GM18502 (cell line): ENCODE measurements around the gene SMIM20.
"Not testable (repeated sequence)": the region's sequence is repeated elsewhere in the genome, so short reads cannot be mapped to it uniquely, and the experiment has no call there.

Experiments
- ATAC-seq: cut with Tn5 transposase; IDR thresholded peaks from one replicate; pipeline ENCODE4 v1.9.1; 2021; ENCODE audit warnings: mild to moderate bottlenecking; ENCODE audit not compliant: unreplicated experiment, poor library complexity

The SMIM20 gene

DNA sequence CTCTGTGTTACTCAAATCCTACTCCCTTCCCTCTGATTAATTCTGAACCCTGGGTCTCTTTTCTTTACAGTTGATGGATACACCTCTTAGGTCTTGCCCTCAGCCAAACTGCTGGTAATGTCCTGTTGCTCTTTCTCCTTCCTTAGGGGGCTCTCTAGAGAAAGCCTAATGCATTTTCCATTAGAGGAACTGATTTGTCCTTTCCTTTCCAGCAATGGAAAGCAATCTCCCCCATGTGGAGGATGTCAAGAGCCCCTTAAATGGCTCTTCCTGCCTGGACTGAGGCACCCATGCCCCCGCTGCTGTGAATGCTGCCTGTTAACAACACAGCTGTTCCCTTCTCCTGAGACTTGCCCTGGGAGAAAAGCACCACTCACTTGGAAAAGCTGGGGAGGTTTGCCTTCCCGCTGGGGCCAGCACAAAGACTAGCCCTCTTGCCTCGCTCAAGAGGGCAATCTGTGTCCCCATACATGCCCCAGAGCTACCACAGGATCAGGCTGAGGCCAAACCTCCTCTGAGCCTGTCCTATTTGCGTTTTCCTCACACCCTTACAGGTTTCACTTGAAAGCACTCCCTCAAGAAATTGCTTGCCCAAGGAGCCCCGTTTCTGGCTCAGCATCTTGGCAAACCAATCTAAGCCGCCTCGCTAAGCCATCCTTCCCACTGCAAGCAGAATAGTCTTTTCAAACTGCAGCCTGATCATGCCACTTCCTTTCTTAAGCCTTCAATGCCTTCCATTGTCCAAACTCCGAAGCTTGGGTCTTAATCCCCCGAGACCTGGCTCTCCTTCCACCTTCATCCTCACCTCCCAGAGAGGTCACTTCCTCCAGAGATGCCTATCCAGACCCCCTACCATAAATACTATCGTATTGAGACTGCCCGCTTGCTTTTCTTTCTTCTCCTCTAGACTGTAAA is 23.2 kb upstream of the SMIM20 start:
- no peak for ATAC-seq

DNA sequence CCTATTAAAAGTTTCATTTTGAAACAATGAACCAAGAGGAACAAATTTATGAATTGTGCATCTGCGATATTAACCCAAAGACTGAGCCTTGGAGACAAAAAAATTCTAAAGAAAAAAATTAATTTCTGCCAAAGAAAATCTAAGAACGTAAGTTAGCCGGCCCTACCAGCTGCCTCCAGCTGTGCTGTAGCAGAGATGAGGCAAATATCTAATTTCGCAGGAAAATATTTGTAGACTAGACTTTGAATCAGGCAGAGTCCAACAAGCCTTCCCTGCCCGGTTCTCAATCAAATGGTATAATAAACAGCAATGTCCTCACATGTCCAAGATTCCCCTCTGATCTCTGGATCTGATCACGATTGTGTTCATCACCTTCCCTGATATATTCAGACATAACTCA is 21.2 kb upstream of the SMIM20 start:
- ATAC-seq, result no peak

DNA sequence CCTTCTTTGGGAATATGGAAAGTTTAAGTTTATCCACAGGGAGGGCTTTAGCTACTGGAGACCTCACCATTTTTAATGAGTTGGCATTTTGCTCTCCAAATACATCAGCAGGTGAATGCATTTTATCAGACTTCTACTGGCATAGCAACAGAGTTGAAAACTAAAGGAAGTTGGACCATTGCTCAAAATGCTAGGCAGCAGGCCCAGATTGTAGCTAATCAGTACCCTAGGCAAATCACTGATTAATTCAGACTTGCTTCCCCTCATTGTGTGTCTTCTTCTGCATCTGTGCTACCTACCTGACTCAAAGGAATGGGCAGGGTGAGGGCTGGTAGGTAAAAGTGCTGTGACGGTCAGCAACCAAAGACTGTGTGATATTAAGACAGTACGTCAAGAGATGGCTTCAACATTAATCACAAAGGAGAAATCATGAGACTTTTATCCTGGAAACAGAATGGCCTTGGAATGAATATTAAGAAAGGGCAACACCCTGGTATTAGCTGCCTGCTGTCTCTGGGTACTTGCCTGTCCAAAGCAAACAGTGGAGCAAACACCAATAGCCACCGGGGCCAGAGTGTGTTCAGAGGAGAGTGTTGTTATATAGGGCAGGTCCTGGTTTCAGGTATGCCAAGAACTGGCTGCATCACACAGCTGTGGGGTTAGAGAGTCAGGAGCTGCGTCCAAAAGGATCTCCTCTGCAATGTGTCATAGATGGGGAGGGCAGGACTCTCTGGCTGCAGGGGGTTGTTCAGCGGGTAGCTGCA is 17.1 kb upstream of the SMIM20 start:
- ATAC-seq, result no peak

DNA sequence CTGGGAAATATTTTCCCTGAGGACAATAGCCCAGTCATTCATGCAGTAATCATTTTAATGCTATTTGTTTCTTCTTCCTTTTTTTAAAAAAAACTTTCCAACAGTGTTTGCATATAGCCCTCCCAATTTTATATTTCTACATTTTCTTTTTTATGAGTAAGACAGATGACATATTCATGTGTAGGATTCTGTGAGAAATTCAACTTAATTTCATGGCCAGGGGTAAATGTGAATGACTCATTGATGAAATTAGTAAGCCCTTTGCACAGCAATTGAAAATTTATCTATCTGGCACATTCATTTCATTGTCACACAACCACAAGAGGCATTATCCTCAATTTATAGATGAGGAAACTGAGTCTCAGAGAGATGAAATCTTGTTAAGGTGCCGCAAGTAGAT is 13.7 kb upstream of the SMIM20 start:
- ATAC-seq, result no peak

DNA sequence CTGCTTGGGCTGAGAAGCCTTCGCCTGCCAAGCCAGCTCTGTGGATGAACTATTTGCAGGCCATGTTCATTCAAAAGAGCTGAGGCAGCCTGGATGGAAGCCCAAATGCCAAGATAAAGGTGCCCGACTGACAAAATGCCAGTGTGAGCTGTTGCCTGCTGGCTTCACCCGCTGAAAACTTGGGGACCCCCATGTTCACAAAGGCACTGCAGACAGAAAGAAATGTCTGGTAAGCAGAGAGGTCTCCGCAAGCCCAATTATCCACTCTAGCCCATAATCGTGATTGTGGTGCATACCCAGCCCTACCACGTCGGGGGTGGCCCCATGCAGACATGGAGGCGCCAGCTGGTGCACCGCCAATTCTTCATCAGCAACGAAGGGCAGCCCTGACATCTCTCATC is 13.0 kb upstream of the SMIM20 start:
- no peak for ATAC-seq

DNA sequence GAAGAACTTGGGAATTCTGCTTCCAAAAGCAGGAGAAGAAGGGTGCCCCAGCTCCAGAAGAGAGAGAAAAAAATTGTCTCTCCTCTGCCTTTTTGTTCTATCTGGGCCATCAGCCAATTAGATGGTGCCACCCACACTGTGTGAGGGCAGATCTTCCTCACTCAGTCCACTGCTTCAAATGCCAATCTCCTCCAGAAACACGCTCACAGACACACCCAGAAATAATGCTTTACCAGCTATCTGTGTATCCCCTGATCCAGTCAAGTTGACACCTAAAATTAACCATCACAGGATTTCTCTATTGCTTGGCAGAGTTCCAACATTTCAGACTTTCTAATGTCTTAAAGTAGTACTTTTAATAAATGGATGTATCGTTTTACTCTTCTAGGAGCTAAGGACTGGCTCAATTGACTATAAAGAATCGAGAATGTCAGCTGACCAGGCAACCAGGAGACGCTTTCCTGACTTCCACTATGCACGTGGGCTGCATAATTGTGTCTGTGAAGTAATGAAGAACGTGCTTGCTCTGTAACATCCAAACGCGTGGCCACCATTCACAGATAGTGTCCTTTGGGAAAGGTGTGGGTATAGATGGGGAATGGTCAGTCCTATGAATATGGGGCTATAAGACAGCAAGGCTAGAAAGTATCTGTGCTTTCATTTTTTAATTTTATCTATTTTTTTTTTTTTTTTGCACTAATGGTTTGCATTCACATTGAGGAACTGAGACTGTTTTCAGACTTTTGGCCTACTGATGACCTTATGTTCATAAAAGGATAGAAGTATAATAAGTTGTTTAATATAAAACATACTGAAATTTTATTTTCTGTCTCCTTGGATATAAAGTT is 9.9 kb upstream of the SMIM20 start:
- peak; percentile 51 for ATAC-seq

DNA sequence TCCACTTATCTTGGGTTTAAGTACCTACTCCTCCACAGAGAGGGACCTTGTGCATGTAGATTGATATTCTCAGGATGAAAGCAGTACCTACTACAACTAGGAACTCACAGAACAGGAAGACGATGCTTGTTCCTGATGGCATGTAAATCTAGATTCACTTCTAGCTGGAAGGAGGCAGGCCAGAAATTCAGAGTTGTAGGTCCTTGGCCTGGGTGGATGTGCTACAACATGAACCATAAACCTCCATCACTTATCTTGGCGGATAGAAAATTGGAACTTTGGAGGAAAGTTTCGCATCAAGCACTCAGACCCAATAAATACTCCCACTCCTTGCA is 9.3 kb upstream of the SMIM20 start:
- peak; percentile 49 for ATAC-seq

DNA sequence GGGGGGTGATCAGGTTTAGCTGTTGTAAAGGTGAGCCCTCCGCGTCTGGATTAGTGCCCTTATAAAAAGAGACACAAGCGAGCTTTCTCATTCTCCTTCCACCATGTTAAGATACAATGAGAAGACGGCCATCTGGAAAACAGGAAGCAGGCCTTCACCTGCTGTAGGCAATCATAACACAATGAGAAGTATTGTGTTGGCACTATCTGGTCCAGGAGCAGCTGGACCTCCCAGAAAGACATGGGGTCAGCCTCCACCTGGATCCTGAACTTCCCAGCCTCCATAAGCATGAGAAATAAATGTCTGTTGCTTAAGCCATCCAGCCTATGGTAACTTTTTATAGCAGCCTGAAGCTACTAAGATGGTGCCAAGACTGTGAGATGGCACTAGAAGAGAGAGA is 8.6 kb upstream of the SMIM20 start:
- ATAC-seq, result no peak

DNA sequence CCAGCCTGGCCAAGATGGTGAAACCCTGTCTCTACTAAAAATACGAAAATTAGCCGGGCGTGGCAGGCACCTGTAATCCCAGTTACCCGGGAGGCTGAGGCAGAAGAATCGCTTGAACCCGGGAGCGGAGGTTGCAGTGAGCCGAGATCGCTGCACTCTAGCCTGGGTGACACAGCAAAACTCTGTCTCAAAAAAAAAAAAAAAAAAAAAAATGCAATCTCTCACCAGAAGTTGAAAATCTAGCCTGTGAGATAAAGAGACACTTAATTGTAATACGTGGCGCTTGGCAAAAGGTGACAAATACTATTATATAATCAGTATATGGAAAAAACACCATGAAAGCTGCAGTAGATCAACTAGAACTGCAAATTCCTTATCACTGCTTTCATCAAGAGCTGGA is 7.9 kb upstream of the SMIM20 start:
- not testable (repeated sequence) for ATAC-seq

DNA sequence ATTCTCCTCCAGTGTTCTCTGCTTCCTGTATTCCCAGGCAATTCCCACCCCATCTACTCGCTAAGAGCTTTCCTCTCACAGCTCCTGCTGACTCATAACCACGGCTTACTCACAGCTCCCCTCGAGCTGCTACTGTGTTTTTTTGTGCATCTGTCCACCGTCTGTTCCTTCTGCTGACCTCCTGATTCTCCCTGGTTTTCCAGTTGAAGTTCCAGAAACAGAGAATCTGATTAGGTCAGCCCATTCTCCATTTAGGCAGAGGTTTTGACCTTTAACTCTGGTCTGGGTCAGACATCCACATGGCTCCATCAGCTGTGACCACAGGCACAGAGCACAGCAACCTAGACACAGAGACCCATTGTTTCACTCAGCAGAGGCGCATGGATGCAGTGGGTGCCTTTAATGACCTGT is 5.5 kb upstream of the SMIM20 start:
- no peak for ATAC-seq

DNA sequence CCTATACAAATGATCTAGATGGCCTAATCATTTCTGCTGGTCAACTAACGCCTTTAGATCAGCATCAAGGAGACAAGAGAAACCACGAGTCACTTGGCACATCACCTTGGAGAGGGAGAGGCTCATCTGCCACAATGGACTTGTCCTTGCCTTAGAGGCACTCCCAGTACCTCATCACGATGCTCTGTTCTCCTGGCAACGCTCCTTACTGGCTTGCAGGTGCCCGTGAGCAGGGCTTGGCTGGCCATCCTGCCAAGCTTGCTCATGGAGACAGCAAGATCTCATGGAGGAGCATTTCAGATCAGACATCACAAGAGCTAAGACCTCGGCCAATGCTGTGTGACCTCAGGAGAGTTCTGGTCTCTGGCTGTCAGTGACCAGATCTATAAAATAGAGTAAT is 2.7 kb upstream of the SMIM20 start:
- no peak for ATAC-seq

DNA sequence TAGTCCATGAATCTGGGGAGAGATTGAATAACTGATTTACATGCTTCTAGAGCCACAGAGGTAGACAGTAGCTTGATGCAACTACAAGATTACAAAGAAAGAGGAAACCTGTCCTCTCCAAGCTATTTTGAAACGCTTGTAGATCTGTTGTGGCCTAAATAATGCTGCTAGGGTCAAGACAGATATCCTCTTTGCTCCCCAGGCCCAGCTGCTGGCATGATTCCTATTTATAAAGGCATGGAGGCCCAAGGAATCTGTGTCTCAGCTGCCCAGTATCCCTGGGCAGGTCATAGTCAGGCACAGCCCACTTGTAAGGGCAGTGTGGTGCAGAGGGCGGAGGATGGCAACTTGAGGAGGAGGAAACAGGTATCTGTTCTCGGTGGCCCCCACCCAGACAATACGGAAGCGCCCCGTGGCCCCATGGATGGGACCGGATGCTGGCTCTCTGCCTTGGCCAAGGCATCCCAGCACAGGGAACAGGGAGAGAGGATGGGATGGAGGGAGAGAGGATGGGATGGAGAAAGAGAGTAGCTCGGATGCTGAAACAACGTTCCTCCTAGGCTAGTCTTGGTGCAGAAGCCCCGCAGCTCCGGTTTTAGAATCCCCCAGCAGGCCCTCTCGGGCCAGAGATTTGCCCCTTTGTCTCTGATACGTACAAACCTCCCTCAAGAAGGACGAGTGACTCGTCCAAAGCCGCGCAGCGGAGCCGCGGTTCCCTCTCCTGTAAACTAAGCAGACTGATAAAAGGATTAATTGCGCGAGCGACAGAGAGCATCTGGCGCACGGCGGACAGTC is 767 bp upstream of the SMIM20 start:
- ATAC-seq, result peak; percentile 30

DNA sequence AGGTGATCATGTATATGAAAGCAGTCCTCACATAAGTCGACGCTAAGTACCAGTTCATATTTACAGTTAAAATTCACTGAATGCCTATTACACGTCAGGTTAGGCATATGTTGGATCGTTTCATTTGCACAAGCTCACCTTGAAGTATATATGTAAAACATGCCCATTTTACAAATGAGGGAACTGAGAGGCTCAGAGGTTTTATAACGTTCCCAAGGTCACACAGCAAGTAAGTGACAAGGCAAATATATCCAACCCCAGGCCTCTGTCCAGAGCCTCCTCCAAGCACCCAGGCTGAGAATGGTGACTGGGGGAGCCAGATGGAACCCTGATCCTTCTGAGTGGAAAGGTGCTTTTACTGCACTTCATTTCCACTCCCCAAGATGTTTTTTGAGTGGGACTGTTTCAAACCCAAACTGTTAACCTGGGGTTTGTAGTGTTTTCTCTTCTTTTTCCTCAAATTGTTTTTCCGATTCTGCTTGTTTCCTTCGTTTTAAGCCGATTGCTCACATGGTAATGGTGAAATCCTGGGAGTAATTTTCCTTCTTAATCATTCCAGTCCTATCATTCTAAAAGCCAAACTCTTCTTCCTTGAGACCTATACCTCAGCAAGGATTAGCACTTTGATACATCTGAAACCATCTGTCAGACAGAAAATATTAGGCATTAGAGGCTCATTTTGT is 791 bp downstream of the SMIM20 start:
- no peak for ATAC-seq

DNA sequence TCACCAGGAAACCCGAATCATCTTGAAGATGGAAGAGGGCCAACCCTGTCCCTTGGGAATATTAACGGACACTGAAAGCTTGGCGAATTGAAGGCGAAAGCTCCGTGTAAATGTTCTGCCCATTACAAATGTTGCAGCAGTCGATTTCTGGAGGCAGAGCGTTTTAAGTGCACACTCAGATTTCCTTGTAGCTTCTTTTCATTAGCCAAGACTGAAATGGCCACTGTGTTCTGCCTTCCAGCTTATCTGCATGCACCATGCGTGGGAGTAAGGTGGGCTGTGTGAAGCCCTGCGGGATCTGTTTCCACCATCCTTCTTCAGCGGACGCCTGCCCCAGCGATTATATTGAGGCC is 1.3 kb downstream of the SMIM20 start:
- no peak for ATAC-seq

DNA sequence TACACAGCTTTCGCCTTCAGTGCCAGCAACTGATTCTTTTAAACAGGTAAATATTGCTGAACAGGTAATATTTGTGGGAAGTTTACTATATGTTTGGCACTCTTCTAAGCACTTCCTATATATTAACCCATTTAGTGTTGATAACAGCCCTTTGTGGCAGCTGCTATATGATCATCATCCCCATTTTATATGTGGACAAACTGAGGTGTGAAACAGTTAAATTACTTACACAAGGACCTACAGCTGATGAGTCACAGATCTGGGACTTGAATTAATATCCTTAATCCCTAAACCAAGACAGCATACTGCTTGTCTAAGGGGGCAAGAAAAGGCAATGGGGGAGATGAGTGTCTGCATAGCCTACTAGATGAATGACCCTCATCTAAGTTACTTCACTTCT is 2.9 kb downstream of the SMIM20 start:
- ATAC-seq, result no peak

DNA sequence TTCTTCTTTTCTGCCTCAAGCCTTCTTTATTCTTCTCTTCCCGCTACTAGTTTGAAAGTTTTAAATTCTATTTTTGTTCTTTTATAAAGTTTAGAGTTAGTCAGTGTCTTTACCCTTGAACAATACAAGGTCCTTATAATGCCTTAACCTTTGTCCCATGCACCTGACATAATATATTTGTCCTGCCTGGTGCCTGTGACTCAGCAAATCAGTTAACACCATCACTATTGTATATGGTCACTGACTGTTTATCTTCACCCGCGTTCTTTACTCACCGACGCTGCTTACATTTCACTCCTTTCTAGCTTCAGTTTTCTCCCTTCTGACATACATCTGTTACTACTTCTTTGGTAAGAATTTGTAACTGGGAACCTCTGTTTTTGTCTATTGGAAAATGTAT is 5.7 kb downstream of the SMIM20 start:
- ATAC-seq, result no peak

DNA sequence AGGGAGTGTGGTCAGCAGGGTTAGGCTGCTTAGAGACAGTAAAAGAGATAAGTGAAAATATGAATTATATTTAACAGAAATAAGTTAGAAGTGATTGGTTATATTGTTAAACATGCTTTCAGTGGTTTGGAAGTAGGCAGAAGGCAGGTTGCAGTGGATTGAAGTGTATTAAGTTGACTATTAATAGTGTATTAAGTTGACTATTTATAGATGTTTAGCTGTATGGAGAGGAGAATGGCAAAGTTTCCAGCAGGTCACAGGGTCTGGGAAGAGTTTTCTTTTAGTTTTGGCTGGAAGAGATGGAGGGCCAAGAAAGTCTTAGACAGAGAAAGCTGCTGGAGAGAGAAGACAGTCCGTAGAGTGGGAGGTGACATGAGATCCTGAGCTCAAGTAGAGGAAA is 7.9 kb downstream of the SMIM20 start:
- ATAC-seq, result no peak

DNA sequence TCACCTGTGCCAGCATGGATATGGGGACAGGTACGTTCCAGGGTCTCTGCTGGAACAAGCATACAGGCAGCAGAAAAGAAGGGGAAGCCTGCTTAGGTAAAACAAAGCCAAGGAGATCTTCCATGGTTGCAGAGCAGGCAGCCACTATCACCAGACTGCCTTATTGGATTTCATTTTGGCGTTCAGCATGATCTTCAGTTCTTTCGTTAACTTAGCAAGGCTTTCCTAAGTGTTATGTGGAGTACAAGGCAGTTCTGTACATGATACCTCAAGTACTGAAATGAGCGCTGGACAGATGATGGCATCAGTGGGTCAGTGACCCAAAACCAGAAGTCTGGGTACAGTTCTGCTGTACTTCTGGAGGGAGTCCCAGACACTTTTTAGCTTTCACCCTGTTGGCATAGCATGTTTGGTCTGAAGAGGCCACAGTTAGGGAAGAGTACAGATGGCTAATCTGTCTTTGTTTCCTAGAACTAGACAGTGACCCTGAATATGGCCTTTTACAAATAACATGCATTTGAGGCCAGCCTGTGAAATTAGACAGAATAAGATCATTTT is 8.9 kb downstream of the SMIM20 start:
- ATAC-seq, result no peak

DNA sequence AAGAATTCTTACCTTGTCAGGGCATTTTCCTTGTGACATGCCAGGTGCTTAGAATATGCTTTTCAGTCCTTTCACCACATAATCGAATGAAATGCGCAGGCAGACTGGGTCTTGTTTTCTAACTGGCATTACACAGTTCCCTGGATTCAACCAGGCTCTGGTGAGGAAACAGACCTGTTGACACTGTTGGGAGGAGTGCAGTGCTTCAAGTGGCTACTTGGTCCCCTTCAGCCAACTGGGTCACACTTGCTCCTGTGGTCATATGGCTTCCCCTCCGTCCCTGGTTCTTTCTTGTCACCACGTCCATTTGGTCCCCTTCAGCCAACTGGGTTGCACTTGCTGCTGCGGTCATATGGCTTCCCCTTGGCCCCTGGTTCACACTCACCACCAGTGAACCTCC is 9.7 kb downstream of the SMIM20 start:
- ATAC-seq, result no peak
